ENCODE data around the gene TRAK1. TPM values are rescaled to one million over a fixed set of nuclear protein-coding genes. Genes with fewer than 3 reads are reported as not detected.

Gene TRAK1
- total RNA-seq, 1 donor from 2014 or later = 49.2 TPM

DNA sequence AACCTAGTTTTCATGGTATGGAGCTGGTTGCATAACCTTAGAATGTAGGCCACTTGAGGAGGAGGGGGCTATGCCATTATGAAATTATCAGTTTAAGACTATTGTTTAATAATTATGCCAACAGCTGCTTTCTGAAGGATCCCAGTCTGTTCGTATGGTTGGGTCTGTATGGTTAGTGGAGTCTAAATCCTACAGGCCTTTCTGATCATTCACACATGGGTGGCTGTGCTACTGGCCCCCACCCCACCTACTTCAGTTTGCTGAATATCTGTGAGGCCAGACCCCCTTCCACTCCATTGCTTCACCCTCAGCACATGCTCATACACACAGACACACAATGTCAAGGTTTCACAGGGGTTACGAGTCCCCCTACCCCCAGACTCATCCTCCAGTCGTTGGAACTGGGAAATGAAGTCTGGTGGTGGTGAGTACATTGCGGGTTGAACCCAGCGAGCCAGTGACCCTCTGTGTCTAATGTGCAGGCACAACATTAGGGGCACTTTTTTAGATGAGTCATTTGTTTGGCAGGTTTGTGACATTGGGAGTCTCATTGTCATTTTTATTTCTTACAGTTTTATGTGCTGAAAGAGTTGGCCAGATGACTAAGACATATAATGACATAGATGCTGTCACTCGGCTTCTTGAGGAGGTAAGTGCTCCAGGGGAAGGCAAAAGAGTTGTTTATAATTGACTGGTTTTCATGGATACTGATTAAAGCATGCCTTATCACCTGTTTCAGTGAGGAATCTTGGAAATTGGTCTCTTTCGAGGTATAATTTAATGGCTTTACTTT is 85.3 kb downstream of the TRAK1 start:
- no peak for DNase-seq (ENCODE audit: extremely low spot score, unreplicated experiment)
- Mint-ChIP-seq H3K4me1 (ENCODE audit: unreplicated experiment) (peaks cover 25% of the 10 kb centered on the region), H3K27ac (peak overlapping the region; percentile 70), H3K27me3 (no peaks in the 10 kb centered on the region), H3K9me3 (no peaks in the 10 kb centered on the region), H3K36me3 (peaks cover 7% of the 10 kb centered on the region), H3K4me3 (no peak overlapping the region)
- TF ChIP-seq, protein P1, sequence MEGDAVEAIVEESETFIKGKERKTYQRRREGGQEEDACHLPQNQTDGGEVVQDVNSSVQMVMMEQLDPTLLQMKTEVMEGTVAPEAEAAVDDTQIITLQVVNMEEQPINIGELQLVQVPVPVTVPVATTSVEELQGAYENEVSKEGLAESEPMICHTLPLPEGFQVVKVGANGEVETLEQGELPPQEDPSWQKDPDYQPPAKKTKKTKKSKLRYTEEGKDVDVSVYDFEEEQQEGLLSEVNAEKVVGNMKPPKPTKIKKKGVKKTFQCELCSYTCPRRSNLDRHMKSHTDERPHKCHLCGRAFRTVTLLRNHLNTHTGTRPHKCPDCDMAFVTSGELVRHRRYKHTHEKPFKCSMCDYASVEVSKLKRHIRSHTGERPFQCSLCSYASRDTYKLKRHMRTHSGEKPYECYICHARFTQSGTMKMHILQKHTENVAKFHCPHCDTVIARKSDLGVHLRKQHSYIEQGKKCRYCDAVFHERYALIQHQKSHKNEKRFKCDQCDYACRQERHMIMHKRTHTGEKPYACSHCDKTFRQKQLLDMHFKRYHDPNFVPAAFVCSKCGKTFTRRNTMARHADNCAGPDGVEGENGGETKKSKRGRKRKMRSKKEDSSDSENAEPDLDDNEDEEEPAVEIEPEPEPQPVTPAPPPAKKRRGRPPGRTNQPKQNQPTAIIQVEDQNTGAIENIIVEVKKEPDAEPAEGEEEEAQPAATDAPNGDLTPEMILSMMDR (conservative IDR thresholded peaks at IDR 0.05) = no peak

DNA sequence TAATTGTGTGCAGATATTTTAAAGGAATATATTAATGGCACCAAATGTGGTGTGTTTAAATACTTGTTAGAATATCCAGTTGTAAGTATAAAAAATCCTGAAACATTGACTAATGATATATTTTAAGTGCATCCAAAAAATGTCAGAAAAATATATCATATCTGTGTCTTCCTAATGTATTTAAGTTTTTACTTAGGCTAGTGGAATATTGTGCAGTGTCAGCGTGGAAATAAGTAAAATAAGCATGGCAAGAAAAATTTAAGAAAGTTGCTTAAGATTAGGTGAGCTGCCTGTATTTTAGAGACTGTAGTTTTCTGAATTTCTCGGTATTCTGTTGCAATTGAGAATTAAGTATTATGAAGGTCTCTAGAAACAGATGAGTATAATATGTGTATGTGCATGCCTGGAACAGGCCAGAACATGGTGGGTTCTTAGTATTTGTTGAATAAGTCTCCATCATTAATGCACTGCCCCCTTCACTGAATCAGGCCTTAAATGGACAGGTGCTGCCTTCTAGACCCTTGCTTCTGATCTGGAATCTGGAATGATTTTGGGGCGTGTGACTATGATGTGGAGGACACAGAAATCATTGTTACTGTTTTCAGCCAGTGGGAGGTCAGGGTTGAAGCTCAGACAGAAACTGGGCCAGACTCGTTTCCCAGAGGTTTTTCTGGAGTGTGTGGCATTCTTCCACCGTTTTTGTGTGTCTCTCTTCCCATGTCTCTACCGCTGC is 86.1 kb downstream of the TRAK1 start:
- no peaks in the 10 kb centered on the region for H3K9me3 Mint-ChIP-seq
- TF ChIP-seq, protein P1 (conservative IDR thresholded peaks at IDR 0.05) = no peak
- H3K27ac Mint-ChIP-seq = peak overlapping the region; percentile 70

DNA sequence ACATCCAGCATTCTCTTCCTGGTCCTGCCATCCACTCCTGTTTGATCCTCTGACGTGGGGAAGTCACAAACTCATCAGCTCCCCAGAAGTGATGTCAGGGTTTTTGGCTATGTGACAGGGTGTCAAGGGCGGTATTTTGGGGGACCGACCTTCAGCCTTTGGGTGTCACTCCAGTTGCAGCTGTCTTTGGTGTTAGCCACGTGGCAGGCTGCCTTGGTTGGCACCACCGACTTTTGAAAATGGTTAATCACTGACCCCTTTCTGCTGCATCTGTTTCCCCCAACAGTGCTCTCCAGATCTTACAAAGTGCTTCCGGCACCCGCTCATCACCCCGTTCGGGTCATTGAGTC is 86.6 kb downstream of the TRAK1 start:
- TF ChIP-seq, protein P1 (conservative IDR thresholded peaks at IDR 0.05) = no peak
- no peak for DNase-seq (ENCODE audit: extremely low spot score, unreplicated experiment)
- peaks cover 25% of the 10 kb centered on the region for H3K4me1 Mint-ChIP-seq (ENCODE audit: unreplicated experiment)
- no peaks in the 10 kb centered on the region for H3K27me3 Mint-ChIP-seq
- H3K27ac Mint-ChIP-seq = peak overlapping the region; percentile 96
- H3K4me3 Mint-ChIP-seq = no peak overlapping the region
- H3K9me3 Mint-ChIP-seq = no peaks in the 10 kb centered on the region
- peaks cover 7% of the 10 kb centered on the region for H3K36me3 Mint-ChIP-seq

More for the DNA sequence above, 86.1 kb downstream of the TRAK1 start:
- DNase-seq (ENCODE audit: extremely low spot score, unreplicated experiment) = no peak
- Mint-ChIP-seq H3K36me3 (peaks cover 7% of the 10 kb centered on the region), H3K27me3 (no peaks in the 10 kb centered on the region), H3K4me3 (no peak overlapping the region), H3K4me1 (ENCODE audit: unreplicated experiment) (peaks cover 25% of the 10 kb centered on the region)

DNA sequence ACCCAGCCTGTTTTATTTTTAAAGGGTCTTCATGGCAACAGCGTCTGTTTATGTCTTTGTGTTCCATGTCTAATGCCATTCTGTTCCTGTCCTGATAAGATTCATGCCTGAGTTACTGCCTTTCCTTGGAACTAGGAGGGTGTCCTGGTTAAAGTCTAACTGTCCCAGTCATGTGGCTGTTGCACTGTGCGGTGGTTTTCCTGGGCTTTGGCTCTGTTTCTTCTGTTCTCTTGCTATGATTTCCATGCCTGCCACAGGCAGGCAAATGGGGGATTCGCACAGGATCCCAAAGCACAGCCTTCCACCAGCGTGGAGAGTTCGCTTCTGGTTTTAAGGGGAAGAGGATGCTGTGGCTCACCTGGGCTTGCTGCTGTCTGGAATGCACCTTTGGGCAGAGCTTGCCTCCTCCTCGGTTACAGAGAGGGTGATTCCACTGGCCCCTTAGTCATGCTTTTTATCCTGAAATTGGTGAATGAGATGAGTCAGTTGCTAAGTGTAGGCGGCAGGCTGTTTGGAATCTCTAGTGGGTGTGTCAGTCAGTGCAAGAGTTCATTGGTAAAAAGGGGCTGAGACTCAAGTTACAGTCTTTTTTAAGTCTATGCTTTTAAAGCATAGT is 88.1 kb downstream of the TRAK1 start:
- Mint-ChIP-seq H3K27ac (peak overlapping the region; percentile 96), H3K36me3 (peaks cover 7% of the 10 kb centered on the region), H3K27me3 (no peaks in the 10 kb centered on the region), H3K4me3 (peak overlapping the region; percentile 79), H3K4me1 (ENCODE audit: unreplicated experiment) (peaks cover 33% of the 10 kb centered on the region), H3K9me3 (no peaks in the 10 kb centered on the region)
- TF ChIP-seq, protein P1 (conservative IDR thresholded peaks at IDR 0.05) = no peak
- DNase-seq (ENCODE audit: extremely low spot score, unreplicated experiment) = no peak

DNA sequence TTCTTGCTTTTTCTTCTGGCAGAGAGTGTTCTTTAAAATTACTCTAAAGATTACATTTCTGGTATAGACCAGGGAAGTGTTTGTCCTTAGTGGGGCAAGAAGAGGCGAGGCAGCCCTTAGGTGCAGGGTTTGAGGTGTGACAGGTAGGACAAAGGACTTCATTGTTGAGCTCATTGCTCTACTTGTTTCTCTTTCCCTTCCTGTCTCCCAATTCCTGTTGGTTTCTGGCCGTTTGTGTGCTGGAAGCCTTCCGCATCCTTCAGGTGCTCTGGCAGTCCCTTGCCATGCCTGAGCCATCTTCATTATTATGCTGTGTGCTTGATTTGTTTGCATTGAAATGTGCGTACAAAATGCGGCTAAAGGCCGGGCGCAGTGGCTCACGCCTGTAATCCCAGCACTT is 89.7 kb downstream of the TRAK1 start:
- Mint-ChIP-seq H3K4me1 (ENCODE audit: unreplicated experiment) (peaks cover 26% of the 10 kb centered on the region), H3K27ac (peak overlapping the region; percentile 86), H3K36me3 (peaks cover 16% of the 10 kb centered on the region), H3K4me3 (no peak overlapping the region), H3K27me3 (no peaks in the 10 kb centered on the region), H3K9me3 (no peaks in the 10 kb centered on the region)
- TF ChIP-seq, protein P1 (conservative IDR thresholded peaks at IDR 0.05) = no peak
- DNase-seq (ENCODE audit: extremely low spot score, unreplicated experiment) = no peak

Measured in type B pancreatic cell (in vitro differentiated cells).